ENCODE results near the gene QTRT2.

The QTRT2 gene

GRCh38 chr3:114060906-114061655, 4.5 kb downstream of the QTRT2 start:
- peak overlapping the region; percentile 43 for H3K4me2 ChIP-seq (ENCODE audit: low read length)
- no peak overlapping the region for H3K4me3 ChIP-seq (ENCODE audit: low read length)
- TF ChIP-seq EZH2phosphoT487 (IDR thresholded peaks at IDR 0.05; ENCODE audit: low read depth), result no peak
- TF ChIP-seq CTCF (IDR thresholded peaks at IDR 0.05; ENCODE audit: low read depth, low read length), result no peak
- peaks cover 24% of the 10 kb centered on the region for H4K20me1 ChIP-seq (ENCODE audit: insufficient read depth, low read length)
- H3K79me2 ChIP-seq (ENCODE audit: low read length), result peaks cover 96% of the 10 kb centered on the region
- no peaks in the 10 kb centered on the region for H3K27me3 ChIP-seq (ENCODE audit: low read depth, low read length)
- H3K4me1 ChIP-seq (ENCODE audit: low read length), result peaks cover 36% of the 10 kb centered on the region
- no peak overlapping the region for H3K27ac ChIP-seq (ENCODE audit: low read length)
- no peaks in the 10 kb centered on the region for H3K9me3 ChIP-seq (ENCODE audit: insufficient read depth, low read length)
- H3K9ac ChIP-seq (ENCODE audit: low read length), result no peak overlapping the region
- H2AFZ ChIP-seq (ENCODE audit: low read depth, low read length), result no peak overlapping the region
- peaks cover 38% of the 10 kb centered on the region for H3K36me3 ChIP-seq (replicated peaks; ENCODE audit: low read depth, low read length)

DNA sequence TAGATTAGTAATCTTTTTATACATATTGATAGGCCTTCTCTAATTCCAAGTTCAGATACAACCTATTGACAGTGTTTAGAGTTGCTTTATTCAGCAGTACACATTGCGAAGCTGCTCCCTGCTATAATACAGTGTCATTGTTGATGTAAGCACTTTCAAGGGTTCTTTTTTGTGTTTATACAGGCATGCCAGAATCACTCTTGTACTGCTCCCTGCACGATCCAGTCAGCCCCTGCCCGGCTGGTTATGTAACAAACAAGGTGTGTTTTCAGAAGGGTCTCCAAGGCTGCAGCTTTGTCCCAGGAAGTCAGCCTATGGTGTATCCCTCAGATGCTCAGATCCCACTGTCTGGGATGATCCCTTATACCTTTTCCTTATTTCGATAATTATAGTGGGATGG, 11.3 kb downstream of the QTRT2 start:
- Histone ChIP-seq H3K36me3 (replicated peaks; ENCODE audit: low read depth, low read length) (peaks cover 51% of the 10 kb centered on the region), H3K79me2 (ENCODE audit: low read length) (peaks cover 48% of the 10 kb centered on the region)

DNA sequence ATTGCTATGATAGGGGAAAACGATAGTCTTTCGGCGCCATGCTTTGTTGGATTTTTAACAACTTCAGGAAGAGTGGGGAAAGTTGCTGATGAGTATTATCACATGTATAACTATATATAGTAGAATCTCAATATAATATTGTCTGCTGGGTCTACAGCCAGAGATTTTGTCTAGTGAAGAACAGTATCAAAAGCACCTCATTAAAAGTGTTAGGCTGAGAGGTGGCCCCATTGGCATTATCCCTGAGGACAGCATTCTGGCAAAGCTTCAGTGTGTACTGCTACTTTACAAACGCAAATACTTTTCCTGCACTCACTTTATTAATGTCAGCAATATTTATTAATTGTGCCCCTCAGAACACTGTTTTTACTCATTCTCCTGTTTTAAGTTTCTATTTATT, 11.8 kb downstream of the QTRT2 start:
- Histone ChIP-seq H3K9ac (ENCODE audit: low read length) (no peak overlapping the region), H3K27ac (ENCODE audit: low read length) (no peak overlapping the region), H3K27me3 (ENCODE audit: low read depth, low read length) (no peaks in the 10 kb centered on the region), H3K4me2 (ENCODE audit: low read length) (no peak overlapping the region), H3K36me3 (replicated peaks; ENCODE audit: low read depth, low read length) (peaks cover 54% of the 10 kb centered on the region), H3K9me3 (ENCODE audit: insufficient read depth, low read length) (no peaks in the 10 kb centered on the region), H3K79me2 (ENCODE audit: low read length) (peaks cover 43% of the 10 kb centered on the region), H3K4me3 (ENCODE audit: low read length) (no peak overlapping the region), H2AFZ (ENCODE audit: low read depth, low read length) (no peak overlapping the region), H4K20me1 (ENCODE audit: insufficient read depth, low read length) (peaks cover 7% of the 10 kb centered on the region; the same call in 1 of the 2 replicates), H3K4me1 (ENCODE audit: low read length) (no peaks in the 10 kb centered on the region)
- TF ChIP-seq EZH2phosphoT487 (IDR thresholded peaks at IDR 0.05; ENCODE audit: low read depth), result no peak
- no peak for TF ChIP-seq CTCF (IDR thresholded peaks at IDR 0.05; ENCODE audit: low read depth, low read length)

More for the DNA sequence above, 11.3 kb downstream of the QTRT2 start:
- Histone ChIP-seq H2AFZ (ENCODE audit: low read depth, low read length) (no peak overlapping the region), H3K27ac (ENCODE audit: low read length) (no peak overlapping the region), H3K4me3 (ENCODE audit: low read length) (no peak overlapping the region), H3K4me2 (ENCODE audit: low read length) (no peak overlapping the region), H3K4me1 (ENCODE audit: low read length) (no peaks in the 10 kb centered on the region), H3K9me3 (ENCODE audit: insufficient read depth, low read length) (no peaks in the 10 kb centered on the region), H3K27me3 (ENCODE audit: low read depth, low read length) (no peaks in the 10 kb centered on the region), H3K9ac (ENCODE audit: low read length) (no peak overlapping the region), H4K20me1 (ENCODE audit: insufficient read depth, low read length) (peaks cover 7% of the 10 kb centered on the region; the same call in 1 of the 2 replicates)
- no peak for TF ChIP-seq CTCF (IDR thresholded peaks at IDR 0.05; ENCODE audit: low read depth, low read length)
- TF ChIP-seq EZH2phosphoT487 (IDR thresholded peaks at IDR 0.05; ENCODE audit: low read depth), result no peak

- H3K27me3 ChIP-seq (ENCODE audit: low read depth, low read length), result no peaks in the 10 kb centered on the region
- H3K9ac ChIP-seq (ENCODE audit: low read length), result no peak overlapping the region
- TF ChIP-seq EZH2phosphoT487 (IDR thresholded peaks at IDR 0.05; ENCODE audit: low read depth) (no peak), CTCF (IDR thresholded peaks at IDR 0.05; ENCODE audit: low read depth, low read length) (no peak)
- H3K4me1 ChIP-seq (ENCODE audit: low read length), result no peaks in the 10 kb centered on the region
- H3K36me3 ChIP-seq (replicated peaks; ENCODE audit: low read depth, low read length), result peaks cover 68% of the 10 kb centered on the region
- H3K27ac ChIP-seq (ENCODE audit: low read length), result no peak overlapping the region
- no peak overlapping the region for H3K4me3 ChIP-seq (ENCODE audit: low read length)
- H3K4me2 ChIP-seq (ENCODE audit: low read length), result no peak overlapping the region
- H4K20me1 ChIP-seq (ENCODE audit: insufficient read depth, low read length), result 0 out of 2 replicates have a peak, but pooled peaks cover 3% of the 10 kb centered on the region
- peaks cover 9% of the 10 kb centered on the region for H3K79me2 ChIP-seq (ENCODE audit: low read length)
- no peak overlapping the region for H2AFZ ChIP-seq (ENCODE audit: low read depth, low read length)
- H3K9me3 ChIP-seq (ENCODE audit: insufficient read depth, low read length), result no peaks in the 10 kb centered on the region
These were observed 15.2 kb downstream of the QTRT2 start for GRCh38 chr3:114071786-114072185.

All from OCI-LY3 (cell line).